ENCODE results near the gene IMMP2L. TPM values are rescaled to one million over a fixed set of nuclear protein-coding genes. Genes with fewer than 3 reads are reported as not detected.

Gene IMMP2L
- polyA plus RNA-seq, 1 of the 3 experiments (the other 2 are of a cell fraction), result 10.7 TPM

DNA sequence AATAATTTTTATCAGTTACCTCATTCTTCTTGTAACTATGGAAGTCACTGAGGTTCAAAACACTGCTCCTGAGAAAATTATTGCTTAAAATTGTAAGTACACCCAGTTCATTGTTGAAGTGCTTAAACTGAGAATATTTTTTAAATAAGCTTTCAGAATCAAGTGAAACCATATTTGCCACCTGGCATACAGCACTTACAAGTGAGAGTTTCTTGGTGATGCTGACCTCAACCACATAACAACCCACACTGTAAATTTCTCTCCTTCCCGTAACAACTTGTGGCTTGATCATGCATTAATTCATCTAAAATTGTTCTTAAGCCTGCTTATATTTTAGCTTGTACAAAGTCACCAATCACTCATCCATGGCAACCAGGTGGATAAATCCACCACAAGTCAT lies 34.0 kb downstream of the IMMP2L start:
- ChIA-PET CTCF (interaction anchor here (0.6 kb wide), 1 partner anchor 1536 kb away, joined by 3 read pairs; no protein-coding TSS in a partner anchor), POLR2A (no interaction called here)
- no peak overlapping the region; a peak in 1 of 4 replicates for H3K27ac ChIP-seq (ENCODE audit: low read depth in 2 of 2, low read length in 1 of 2)
- H3K36me3 ChIP-seq (replicated peaks in 1 of 2; ENCODE audit: control insufficient read depth in 1 of 2, insufficient read depth in 2 of 2, low read length in 1 of 2), result peaks cover 0 to 5% of the 10 kb centered on the region in 2 experiments
- no peak overlapping the region for H2AFZ ChIP-seq (ENCODE audit: low read depth)
- no peak for DNase-seq
- H3K4me1 ChIP-seq (ENCODE audit: control insufficient read depth in 1 of 2, insufficient read depth in 2 of 2, low read depth in 1 of 2, low read length in 1 of 2), result peaks cover 9 to 13% of the 10 kb centered on the region in 2 experiments; a peak in 3 of 4 replicates
- H3F3A ChIP-seq (replicated peaks; ENCODE audit: insufficient read depth), result peaks cover 9% of the 10 kb centered on the region
- no peaks in the 10 kb centered on the region for H3K27me3 ChIP-seq (ENCODE audit: insufficient read depth)
- no peak overlapping the region for H3K4me3 ChIP-seq (ENCODE audit: low read depth in 2 of 2, low read length in 1 of 2)
- TF ChIP-seq, protein P1, sequence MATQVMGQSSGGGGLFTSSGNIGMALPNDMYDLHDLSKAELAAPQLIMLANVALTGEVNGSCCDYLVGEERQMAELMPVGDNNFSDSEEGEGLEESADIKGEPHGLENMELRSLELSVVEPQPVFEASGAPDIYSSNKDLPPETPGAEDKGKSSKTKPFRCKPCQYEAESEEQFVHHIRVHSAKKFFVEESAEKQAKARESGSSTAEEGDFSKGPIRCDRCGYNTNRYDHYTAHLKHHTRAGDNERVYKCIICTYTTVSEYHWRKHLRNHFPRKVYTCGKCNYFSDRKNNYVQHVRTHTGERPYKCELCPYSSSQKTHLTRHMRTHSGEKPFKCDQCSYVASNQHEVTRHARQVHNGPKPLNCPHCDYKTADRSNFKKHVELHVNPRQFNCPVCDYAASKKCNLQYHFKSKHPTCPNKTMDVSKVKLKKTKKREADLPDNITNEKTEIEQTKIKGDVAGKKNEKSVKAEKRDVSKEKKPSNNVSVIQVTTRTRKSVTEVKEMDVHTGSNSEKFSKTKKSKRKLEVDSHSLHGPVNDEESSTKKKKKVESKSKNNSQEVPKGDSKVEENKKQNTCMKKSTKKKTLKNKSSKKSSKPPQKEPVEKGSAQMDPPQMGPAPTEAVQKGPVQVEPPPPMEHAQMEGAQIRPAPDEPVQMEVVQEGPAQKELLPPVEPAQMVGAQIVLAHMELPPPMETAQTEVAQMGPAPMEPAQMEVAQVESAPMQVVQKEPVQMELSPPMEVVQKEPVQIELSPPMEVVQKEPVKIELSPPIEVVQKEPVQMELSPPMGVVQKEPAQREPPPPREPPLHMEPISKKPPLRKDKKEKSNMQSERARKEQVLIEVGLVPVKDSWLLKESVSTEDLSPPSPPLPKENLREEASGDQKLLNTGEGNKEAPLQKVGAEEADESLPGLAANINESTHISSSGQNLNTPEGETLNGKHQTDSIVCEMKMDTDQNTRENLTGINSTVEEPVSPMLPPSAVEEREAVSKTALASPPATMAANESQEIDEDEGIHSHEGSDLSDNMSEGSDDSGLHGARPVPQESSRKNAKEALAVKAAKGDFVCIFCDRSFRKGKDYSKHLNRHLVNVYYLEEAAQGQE (IDR thresholded peaks at IDR 0.05; ENCODE audit: low read depth, low read length), result no peak
- TF ChIP-seq TCF12 (IDR thresholded peaks at IDR 0.05), result no peak
- H4K20me1 ChIP-seq (ENCODE audit: insufficient read depth), result no peaks in the 10 kb centered on the region
- H3K79me2 ChIP-seq (ENCODE audit: insufficient read depth), result no peaks in the 10 kb centered on the region
- H3K9ac ChIP-seq, result no peak overlapping the region
- no peaks in the 10 kb centered on the region for H3K9me3 ChIP-seq
- H3K9me2 ChIP-seq, result no peaks in the 10 kb centered on the region
- H3K4me2 ChIP-seq, result no peak overlapping the region
- 89% methylated on average over 1 of the region's 1 CpG for WGBS (ENCODE audit: low lambda C conversion rate)

DNA sequence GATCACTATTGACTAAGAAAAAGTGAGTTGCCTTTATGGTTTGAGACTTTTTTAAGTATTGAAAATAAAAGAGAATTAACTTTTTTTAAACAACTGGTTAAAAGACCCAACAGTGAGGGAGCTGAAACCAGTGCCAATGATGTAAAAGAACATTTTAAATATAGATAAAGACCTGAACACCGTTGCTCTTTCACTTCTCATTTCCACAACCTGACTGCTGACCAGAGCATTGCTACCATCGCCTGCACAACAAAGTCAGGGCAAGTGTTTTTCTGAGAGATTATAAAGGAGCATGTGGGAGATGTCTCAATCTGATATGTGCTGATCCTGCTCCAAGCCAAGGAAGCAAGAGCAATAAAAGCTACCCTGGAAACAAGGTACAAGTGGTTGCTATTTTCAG lies 34.7 kb downstream of the IMMP2L start:
- Histone ChIP-seq H4K20me1 (ENCODE audit: insufficient read depth) (no peaks in the 10 kb centered on the region), H3K4me1 (ENCODE audit: control insufficient read depth in 1 of 2, insufficient read depth in 2 of 2, low read depth in 1 of 2, low read length in 1 of 2) (peaks cover 5 to 9% of the 10 kb centered on the region in 2 experiments; a peak in 3 of 4 replicates), H3K79me2 (ENCODE audit: insufficient read depth) (no peaks in the 10 kb centered on the region), H3K27ac (ENCODE audit: low read depth in 2 of 2, low read length in 1 of 2) (no peak overlapping the region), H3K9me3 (no peaks in the 10 kb centered on the region), H2AFZ (ENCODE audit: low read depth) (no peak overlapping the region), H3F3A (replicated peaks; ENCODE audit: insufficient read depth) (peaks cover 9% of the 10 kb centered on the region), H3K27me3 (ENCODE audit: insufficient read depth) (no peaks in the 10 kb centered on the region), H3K4me2 (no peak overlapping the region), H3K36me3 (replicated peaks in 1 of 2; ENCODE audit: control insufficient read depth in 1 of 2, insufficient read depth in 2 of 2, low read length in 1 of 2) (peaks cover 0 to 5% of the 10 kb centered on the region in 2 experiments), H3K4me3 (ENCODE audit: low read depth in 2 of 2, low read length in 1 of 2) (no peak overlapping the region), H3K9ac (no peak overlapping the region), H3K9me2 (no peaks in the 10 kb centered on the region)
- no peak for TF ChIP-seq EP300 (IDR thresholded peaks at IDR 0.05; ENCODE audit: borderline replicate concordance in 1 of 2, low read depth in 1 of 2, low read length in 1 of 2)
- TF ChIP-seq FOXM1 (IDR thresholded peaks at IDR 0.05; ENCODE audit: low read depth), result no peak
- TF ChIP-seq FOSL2 (IDR thresholded peaks at IDR 0.05; ENCODE audit: borderline replicate concordance, low read depth), result no peak
- TF ChIP-seq, protein P2, sequence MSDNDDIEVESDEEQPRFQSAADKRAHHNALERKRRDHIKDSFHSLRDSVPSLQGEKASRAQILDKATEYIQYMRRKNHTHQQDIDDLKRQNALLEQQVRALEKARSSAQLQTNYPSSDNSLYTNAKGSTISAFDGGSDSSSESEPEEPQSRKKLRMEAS (IDR thresholded peaks at IDR 0.05; ENCODE audit: low read depth), result no peak
- TF ChIP-seq, protein P3, sequence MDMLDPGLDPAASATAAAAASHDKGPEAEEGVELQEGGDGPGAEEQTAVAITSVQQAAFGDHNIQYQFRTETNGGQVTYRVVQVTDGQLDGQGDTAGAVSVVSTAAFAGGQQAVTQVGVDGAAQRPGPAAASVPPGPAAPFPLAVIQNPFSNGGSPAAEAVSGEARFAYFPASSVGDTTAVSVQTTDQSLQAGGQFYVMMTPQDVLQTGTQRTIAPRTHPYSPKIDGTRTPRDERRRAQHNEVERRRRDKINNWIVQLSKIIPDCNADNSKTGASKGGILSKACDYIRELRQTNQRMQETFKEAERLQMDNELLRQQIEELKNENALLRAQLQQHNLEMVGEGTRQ (IDR thresholded peaks at IDR 0.05; ENCODE audit: borderline replicate concordance, low read depth, low read length), result no peak
- TF ChIP-seq NFIC (IDR thresholded peaks at IDR 0.05; ENCODE audit: borderline replicate concordance), result no peak
- no peak for DNase-seq
- 81% methylated on average over 2 of the region's 2 CpGs for WGBS (ENCODE audit: low lambda C conversion rate)
- ChIA-PET CTCF (interaction anchor here (0.9 kb wide), 1 partner anchor 10 kb away, joined by 3 read pairs; no protein-coding TSS in a partner anchor), POLR2A (no interaction called here)

Measured in SK-N-SH (cell line).